CD4-positive, CD25-positive, alpha-beta regulatory T cell (primary cell): Measurements from ENCODE around the gene RAB28. TPM values are rescaled to one million over a fixed set of nuclear protein-coding genes. Genes with fewer than 3 reads are reported as not detected.

Experiments
- ATAC-seq, 2 donors: fragments of 150-1000 bp; cut with Tn5 transposase; one replicate each; pipeline ENCODE4 v1.10.0; 2021; ENCODE audit warnings: low read depth in 2 of 2, moderate number of reproducible peaks in 2 of 2, moderate library complexity in 1 of 2
- DNase-seq, 3 donors: peaks; one replicate each; pipeline versions ENCODE4 v3.0.0 to v3.0.0-alpha.2; 2012 to 2022; ENCODE audit warnings: mixed read lengths in 1 of 3
- H3K27ac ChIP-seq: one replicate; pipeline ENCODE4 v1.7.0; 2013; ENCODE audit warnings: mild to moderate bottlenecking, low read length; ENCODE audit not compliant: insufficient read depth, poor library complexity, severe bottlenecking
- H3K27me3 ChIP-seq: one replicate; pipeline ENCODE4 v1.7.0; 2013; ENCODE audit warnings: low read length; ENCODE audit not compliant: control insufficient read depth, insufficient read depth
- H3K36me3 ChIP-seq: one replicate; pipeline ENCODE4 v1.7.0; 2013; ENCODE audit warnings: mild to moderate bottlenecking, low read length, moderate library complexity; ENCODE audit not compliant: control insufficient read depth, insufficient read depth
- H3K4me1 ChIP-seq: 2 replicates; pipeline ENCODE4 v1.7.0; 2013; ENCODE audit warnings: mild to moderate bottlenecking, low read length; ENCODE audit not compliant: insufficient read depth, control insufficient read depth, poor library complexity, severe bottlenecking
- H3K4me3 ChIP-seq: one replicate; pipeline ENCODE4 v1.7.0; 2013; ENCODE audit warnings: low read depth, mild to moderate bottlenecking, low read length, moderate library complexity
- H3K9me3 ChIP-seq, 2 experiments: 1 replicate in 1 of 2; 2 replicates in 1 of 2; pipeline ENCODE4 v1.7.0; 2013; ENCODE audit warnings: low read length in 2 of 2, mild to moderate bottlenecking in 1 of 2, moderate library complexity in 1 of 2; ENCODE audit not compliant: control insufficient read depth in 2 of 2
- H3K27ac Mint-ChIP-seq, 3 donors: one replicate each; pipeline ENCODE4 v1.8.0; 2020 to 2022; ENCODE audit warnings: mild to moderate bottlenecking in 3 of 3, mixed read lengths in 3 of 3, moderate library complexity in 2 of 3
- H3K27me3 Mint-ChIP-seq: one replicate; pipeline ENCODE4 v1.8.0; 2022; ENCODE audit warnings: mild to moderate bottlenecking, mixed read lengths
- H3K36me3 Mint-ChIP-seq: one replicate; pipeline ENCODE4 v1.8.0; 2020; ENCODE audit warnings: mixed read lengths
- H3K4me1 Mint-ChIP-seq, 4 donors: one replicate each; pipeline ENCODE4 v1.8.0; 2020 to 2022; ENCODE audit warnings: mixed read lengths in 4 of 4, mild to moderate bottlenecking in 1 of 4
- H3K4me3 Mint-ChIP-seq, 4 donors: one replicate each; pipeline ENCODE4 v1.8.0; 2020 to 2022; ENCODE audit warnings: mild to moderate bottlenecking in 4 of 4, mixed read lengths in 4 of 4, moderate library complexity in 3 of 4
- H3K9me3 Mint-ChIP-seq, 7 donors: one replicate each; pipeline ENCODE4 v1.8.0; 2020 to 2022; ENCODE audit warnings: mixed read lengths in 7 of 7, mild to moderate bottlenecking in 3 of 7, moderate library complexity in 2 of 7
- polyA plus RNA-seq, 4 donors: library from polyadenylated mRNA; unstranded; fragments of 300-500 nt; fragmentation: Illumina TruSeq; gene quantifications; one replicate each; pipeline ENCODE4 v1.2.3, GENCODE V29; 2021
- total RNA-seq: library from RNA; stranded (reverse); gene quantifications from one replicate; pipeline ENCODE4 v1.2.3, GENCODE V29; 2022

The RAB28 gene
- total and polyA plus RNA-seq, 5 donors from 2014 or later, result 7.5 to 18.2 (median 15.5) TPM

DNA sequence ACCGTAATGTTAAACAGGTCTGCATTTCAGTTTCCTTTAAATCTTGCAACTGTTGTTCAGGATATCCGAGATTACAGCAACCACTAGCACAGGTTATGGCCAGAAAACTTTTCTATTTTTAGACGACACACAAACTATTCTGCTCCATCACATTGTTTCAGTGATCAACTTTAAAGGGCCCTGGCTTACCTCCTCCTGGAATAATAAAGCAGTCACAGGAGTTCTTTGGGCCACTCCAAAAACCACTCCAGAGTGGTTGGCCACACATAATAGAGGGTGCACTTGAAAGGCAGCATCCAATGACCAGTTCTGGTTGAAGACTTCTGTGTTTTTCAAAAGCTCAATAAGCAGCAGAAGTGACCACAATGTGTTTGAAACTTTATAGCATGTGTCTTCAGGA lies 118.9 kb downstream of the RAB28 start:
- H3K27me3 Mint-ChIP-seq, result no peaks in the 10 kb centered on the region
- DNase-seq (no peak), ATAC-seq (no peak)
- no peak overlapping the region for H3K4me3 Mint-ChIP-seq
- H3K36me3 Mint-ChIP-seq, result peaks cover 31% of the 10 kb centered on the region
- Histone ChIP-seq H3K36me3 (no peaks in the 10 kb centered on the region), H3K27ac (no peak overlapping the region), H3K4me1 (no peaks in the 10 kb centered on the region), H3K4me3 (no peak overlapping the region), H3K27me3 (no peaks in the 10 kb centered on the region), H3K9me3 (no peaks in the 10 kb centered on the region)
- H3K4me1 Mint-ChIP-seq, result peaks cover 0 to 7% (median 2%) of the 10 kb centered on the region in 4 donors
- no peak overlapping the region for H3K27ac Mint-ChIP-seq
- H3K9me3 Mint-ChIP-seq, result peaks cover 0 to 2% (median 0%) of the 10 kb centered on the region in 7 donors

DNA sequence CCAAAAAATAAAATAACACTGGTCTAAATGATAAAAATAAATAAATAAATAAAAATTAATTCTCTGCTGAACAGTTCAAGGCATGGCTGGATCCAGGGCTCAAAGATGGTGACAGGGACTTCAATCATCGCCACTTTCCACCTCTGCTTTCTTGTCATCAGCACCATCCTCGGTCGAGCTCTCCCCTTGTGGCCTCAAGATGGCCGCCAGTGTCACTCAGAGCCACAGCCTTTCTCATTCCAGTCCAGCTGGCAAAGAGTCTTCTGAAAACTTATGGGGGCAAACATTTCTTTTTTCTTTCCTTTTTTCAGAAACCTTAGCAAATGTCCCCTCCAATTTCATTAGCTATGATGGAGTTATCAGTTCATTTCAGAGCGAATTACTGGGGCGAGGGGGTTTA lies 119.5 kb downstream of the RAB28 start:
- Histone ChIP-seq H3K4me1 (no peaks in the 10 kb centered on the region), H3K36me3 (no peaks in the 10 kb centered on the region), H3K27me3 (no peaks in the 10 kb centered on the region), H3K9me3 (no peaks in the 10 kb centered on the region), H3K27ac (no peak overlapping the region), H3K4me3 (no peak overlapping the region)
- peaks cover 37% of the 10 kb centered on the region for H3K36me3 Mint-ChIP-seq
- DNase-seq (no peak), ATAC-seq (no peak)
- no peak overlapping the region for H3K4me3 Mint-ChIP-seq
- peaks cover 0 to 7% (median 2%) of the 10 kb centered on the region in 4 donors for H3K4me1 Mint-ChIP-seq
- H3K9me3 Mint-ChIP-seq, result peaks cover 0 to 2% (median 0%) of the 10 kb centered on the region in 7 donors
- H3K27ac Mint-ChIP-seq, result no peak overlapping the region
- no peaks in the 10 kb centered on the region for H3K27me3 Mint-ChIP-seq

DNA sequence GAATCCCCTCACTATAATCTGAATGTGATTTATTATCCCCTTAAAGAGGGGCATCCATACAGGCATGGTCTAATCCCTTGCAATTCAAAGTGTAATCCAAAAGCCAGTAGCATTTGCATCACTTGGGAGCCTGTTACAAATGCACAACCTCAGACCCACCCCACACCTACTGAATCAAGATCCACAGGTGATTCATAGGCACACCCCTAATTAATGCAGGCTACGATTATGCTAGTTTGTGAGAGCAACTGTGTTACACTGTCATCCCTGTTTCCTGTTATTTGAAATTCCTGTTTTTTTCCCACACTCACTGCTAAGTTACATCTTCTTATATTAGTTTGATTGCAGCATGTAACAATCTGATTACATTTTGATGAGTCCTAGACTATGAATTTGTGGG lies 120.0 kb downstream of the RAB28 start:
- H3K36me3 ChIP-seq, result no peaks in the 10 kb centered on the region
- Mint-ChIP-seq H3K36me3 (peaks cover 38% of the 10 kb centered on the region), H3K27me3 (no peaks in the 10 kb centered on the region), H3K27ac (no peak overlapping the region), H3K9me3 (peaks cover 0 to 2% (median 0%) of the 10 kb centered on the region in 7 donors), H3K4me3 (no peak overlapping the region), H3K4me1 (peaks cover 0 to 7% (median 2%) of the 10 kb centered on the region in 4 donors)
- H3K27me3 ChIP-seq, result no peaks in the 10 kb centered on the region
- no peak for DNase-seq
- H3K9me3 ChIP-seq, result no peaks in the 10 kb centered on the region
- no peak for ATAC-seq
- H3K4me1 ChIP-seq, result no peaks in the 10 kb centered on the region
- H3K4me3 ChIP-seq, result no peak overlapping the region
- H3K27ac ChIP-seq, result no peak overlapping the region

DNA sequence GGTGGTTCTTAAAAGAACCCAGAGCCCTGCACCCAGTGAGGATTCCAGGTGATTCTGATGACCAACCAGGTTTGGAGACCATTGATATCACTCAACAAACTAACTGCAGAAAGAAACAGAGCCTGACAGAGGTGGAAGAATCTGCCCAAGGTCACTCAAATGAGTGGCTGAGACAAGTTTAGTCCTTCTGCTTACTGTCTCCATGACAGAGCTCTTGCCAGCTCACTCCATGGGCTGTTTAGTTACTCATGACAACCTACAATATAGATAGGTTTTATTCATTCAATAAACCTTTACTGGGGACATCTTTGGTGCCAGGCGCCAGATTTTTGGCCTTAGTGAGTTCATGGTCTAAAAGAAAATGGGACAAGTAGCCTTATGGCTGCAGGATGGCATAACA lies 124.3 kb downstream of the RAB28 start:
- peaks cover 21% of the 10 kb centered on the region for H3K36me3 Mint-ChIP-seq
- peaks cover 0 to 3% (median 0%) of the 10 kb centered on the region in 7 donors for H3K9me3 Mint-ChIP-seq
- no peaks in the 10 kb centered on the region for H3K4me1 ChIP-seq

DNA sequence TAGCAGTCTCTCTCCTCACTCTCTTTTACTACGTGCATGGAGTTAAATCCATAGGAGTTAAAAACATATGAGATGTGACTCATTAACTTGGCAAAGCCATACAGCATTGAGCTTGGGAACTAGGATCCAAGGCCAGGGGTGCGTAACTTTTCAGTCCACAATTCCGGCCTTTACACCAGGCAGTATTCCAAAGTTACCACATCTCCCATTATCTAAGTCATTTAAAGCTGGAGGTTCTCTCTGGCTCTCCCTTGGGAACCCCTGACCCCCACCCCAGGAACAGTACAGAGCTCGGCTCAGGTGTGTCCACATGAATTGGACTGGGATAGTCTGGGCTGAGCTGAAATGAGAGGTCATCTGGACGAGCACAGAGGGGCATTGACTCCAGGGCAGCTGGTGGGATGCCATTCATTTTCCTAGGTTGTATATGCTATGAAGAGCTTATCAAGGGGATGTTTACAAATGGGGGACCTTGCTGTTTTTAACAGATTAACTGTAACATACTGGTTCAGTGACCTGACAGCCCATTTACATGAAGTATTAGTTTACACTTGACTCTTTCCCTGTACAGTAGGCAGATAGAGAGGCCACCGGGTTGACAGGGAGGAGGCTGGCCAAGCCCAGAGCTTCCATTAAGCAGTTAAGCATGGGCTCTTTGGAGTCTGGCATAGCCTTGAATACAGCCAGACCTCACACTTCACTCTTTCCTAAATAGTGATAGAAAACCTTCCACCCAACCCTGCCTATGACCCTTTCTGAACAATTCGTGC lies 128.8 kb downstream of the RAB28 start:
- H3K4me1 ChIP-seq, result no peaks in the 10 kb centered on the region
- H3K27me3 ChIP-seq, result no peaks in the 10 kb centered on the region
- H3K27me3 Mint-ChIP-seq, result no peaks in the 10 kb centered on the region
- DNase-seq (no peak), ATAC-seq (no peak)
- H3K4me1 Mint-ChIP-seq, result peaks cover 0 to 4% (median 0%) of the 10 kb centered on the region in 4 donors
- H3K27ac ChIP-seq, result no peak overlapping the region
- no peak overlapping the region for H3K4me3 Mint-ChIP-seq
- peaks cover 17% of the 10 kb centered on the region for H3K36me3 Mint-ChIP-seq
- no peaks in the 10 kb centered on the region for H3K9me3 ChIP-seq
- H3K4me3 ChIP-seq, result no peak overlapping the region
- no peaks in the 10 kb centered on the region for H3K36me3 ChIP-seq
- H3K27ac Mint-ChIP-seq, result no peak overlapping the region
- H3K9me3 Mint-ChIP-seq, result peaks cover 0 to 6% (median 1%) of the 10 kb centered on the region in 7 donors

More for the DNA sequence above, 124.3 kb downstream of the RAB28 start:
- no peak for ATAC-seq
- Histone ChIP-seq H3K27ac (no peak overlapping the region), H3K27me3 (no peaks in the 10 kb centered on the region), H3K36me3 (no peaks in the 10 kb centered on the region), H3K4me3 (no peak overlapping the region), H3K9me3 (no peaks in the 10 kb centered on the region)
- H3K4me1 Mint-ChIP-seq, result peaks cover 0 to 3% (median 0%) of the 10 kb centered on the region in 4 donors
- H3K27ac Mint-ChIP-seq, result no peak overlapping the region
- no peak for DNase-seq
- H3K27me3 Mint-ChIP-seq, result no peaks in the 10 kb centered on the region
- H3K4me3 Mint-ChIP-seq, result no peak overlapping the region

DNA sequence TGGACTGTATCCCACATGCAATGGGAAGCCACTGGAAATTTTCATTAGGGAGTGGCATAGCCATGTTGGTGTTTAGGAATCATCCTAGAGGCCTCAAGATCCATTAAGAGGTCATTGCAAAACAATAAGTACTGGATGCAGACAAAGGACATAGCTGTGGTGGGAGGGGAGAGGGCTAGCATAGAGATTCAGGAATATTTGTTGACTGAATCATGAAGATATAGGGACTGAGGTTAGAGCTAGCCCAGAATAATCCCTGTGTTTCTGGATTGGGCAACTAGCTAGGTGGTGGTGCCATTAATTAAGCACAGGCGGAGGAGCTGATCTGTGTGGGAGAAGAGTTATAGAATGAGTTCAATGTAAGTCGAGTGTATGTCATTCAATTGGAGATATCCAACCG lies 135.0 kb downstream of the RAB28 start:
- H3K27ac Mint-ChIP-seq, result no peak overlapping the region
- Histone ChIP-seq H3K27ac (no peak overlapping the region), H3K27me3 (no peaks in the 10 kb centered on the region), H3K4me1 (no peaks in the 10 kb centered on the region), H3K9me3 (no peaks in the 10 kb centered on the region), H3K4me3 (no peak overlapping the region), H3K36me3 (no peaks in the 10 kb centered on the region)
- H3K9me3 Mint-ChIP-seq, result peaks cover 0 to 9% (median 4%) of the 10 kb centered on the region in 7 donors
- no peaks in the 10 kb centered on the region for H3K27me3 Mint-ChIP-seq
- no peak overlapping the region for H3K4me3 Mint-ChIP-seq
- H3K36me3 Mint-ChIP-seq, result peaks cover 8% of the 10 kb centered on the region
- DNase-seq (no peak), ATAC-seq (no peak)
- H3K4me1 Mint-ChIP-seq, result peaks cover 0 to 4% (median 0%) of the 10 kb centered on the region in 4 donors

DNA sequence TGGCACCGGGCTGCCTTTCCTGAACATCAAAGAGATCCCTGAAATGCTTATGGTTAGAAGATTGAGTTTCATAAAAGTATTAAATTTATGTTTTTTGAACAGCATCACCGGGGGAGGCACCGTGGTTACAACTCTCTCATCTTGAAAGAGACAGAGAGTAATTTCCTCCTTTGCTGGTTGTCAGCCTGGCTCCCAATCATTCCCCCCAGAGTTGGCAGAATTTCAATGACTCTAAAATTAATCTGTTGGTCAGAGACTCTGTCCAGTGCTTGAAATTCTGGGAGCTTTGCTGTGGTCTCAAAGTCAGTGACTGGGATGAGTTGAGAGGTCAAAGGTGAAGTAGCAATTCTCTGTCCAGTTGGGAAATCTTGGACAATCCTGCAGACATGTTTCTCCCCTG lies 135.9 kb downstream of the RAB28 start:
- Histone ChIP-seq H3K27ac (no peak overlapping the region), H3K27me3 (no peaks in the 10 kb centered on the region), H3K36me3 (no peaks in the 10 kb centered on the region), H3K9me3 (no peaks in the 10 kb centered on the region), H3K4me1 (no peaks in the 10 kb centered on the region), H3K4me3 (no peak overlapping the region)
- Mint-ChIP-seq H3K4me3 (no peak overlapping the region), H3K27me3 (no peaks in the 10 kb centered on the region), H3K9me3 (peaks cover 0 to 9% (median 4%) of the 10 kb centered on the region in 7 donors), H3K27ac (no peak overlapping the region), H3K4me1 (peaks cover 0 to under 1% (median 0%) of the 10 kb centered on the region in 4 donors), H3K36me3 (peaks cover 3% of the 10 kb centered on the region)
- ATAC-seq (no peak), DNase-seq (no peak)
